GM18502 (cell line): ENCODE results near the gene CD37.
"Not testable (repeated sequence)": the region's sequence is repeated elsewhere in the genome, so short reads cannot be mapped to it uniquely, and the experiment has no call there.

Experiments used
- ATAC-seq: cut with Tn5 transposase; IDR thresholded peaks from one replicate; pipeline ENCODE4 v1.9.1; 2021; ENCODE audit warnings: mild to moderate bottlenecking; ENCODE audit not compliant: unreplicated experiment, poor library complexity

CD37 gene

GRCh38 chr19:49335071-49335783 is at the start of gene CD37:
Gene CD37 (plus strand): TSS chr19:49335406. CDS start chr19:49335541, 135 bp downstream.
- no peak for ATAC-seq

- no peak for ATAC-seq
Measured at GRCh38 chr19:49287141-49287770, 48.0 kb upstream of the CD37 start.

DNA sequence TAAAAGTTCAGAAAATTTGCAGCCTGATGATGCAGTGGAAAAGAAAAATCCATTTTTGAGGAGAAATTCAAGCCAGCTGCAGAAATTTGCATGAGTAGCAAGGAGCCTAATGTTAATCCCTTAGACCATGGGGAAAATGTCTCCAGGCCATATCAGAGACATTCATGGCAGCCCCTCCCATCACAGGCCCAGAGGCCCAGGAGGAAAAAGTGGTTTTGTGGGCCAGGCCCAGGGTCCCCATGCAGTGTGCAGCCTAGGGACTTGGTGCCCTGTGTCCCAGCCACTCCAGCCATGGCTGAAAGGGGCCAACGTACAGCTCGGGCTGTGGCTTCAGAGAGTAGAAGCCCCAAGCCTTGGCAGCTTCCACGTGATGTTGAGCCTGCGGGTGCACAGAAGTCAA is 47.0 kb upstream of the CD37 start:
- ATAC-seq, result not testable (repeated sequence)

DNA sequence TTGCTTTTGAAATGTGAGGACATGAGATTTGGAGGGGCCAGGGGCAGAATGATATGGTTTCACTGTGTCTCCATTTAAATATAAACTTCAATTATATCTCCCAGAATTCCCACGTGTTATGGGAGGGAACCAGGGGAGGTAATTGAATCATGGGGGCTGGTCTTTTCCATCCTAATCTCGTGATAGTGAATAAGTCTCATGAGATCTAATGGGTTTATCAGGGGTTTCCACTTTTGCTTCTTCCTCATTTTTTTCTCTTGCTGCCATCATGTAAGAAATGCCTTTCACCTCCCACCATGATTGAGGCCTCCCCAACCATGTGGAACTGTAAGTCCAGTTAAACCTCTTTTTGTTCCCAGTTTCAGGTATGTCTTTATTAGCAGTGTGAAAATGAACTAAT is 45.9 kb upstream of the CD37 start:
- ATAC-seq, result not testable (repeated sequence)

- ATAC-seq, result no peak
Measured at GRCh38 chr19:49290517-49290916, 44.7 kb upstream of the CD37 start.

DNA sequence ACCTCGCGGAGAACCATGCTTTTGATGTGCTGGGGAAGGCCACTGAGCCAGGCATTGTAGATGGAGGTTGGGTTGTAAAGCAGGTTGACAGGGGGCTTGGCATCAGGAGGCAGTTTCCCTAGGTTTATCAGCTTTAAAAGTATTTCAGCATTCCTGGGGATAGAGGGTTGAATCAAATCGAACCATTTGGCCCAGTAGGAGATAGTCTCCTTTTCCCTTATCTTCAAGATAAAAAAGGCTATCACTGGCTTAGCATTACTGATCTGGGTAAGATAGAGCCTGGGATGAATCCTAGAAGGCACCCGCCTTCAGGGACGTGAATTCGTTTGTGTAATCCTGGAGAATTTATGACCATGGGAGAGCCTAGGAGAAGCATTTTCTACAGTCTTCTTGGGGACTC is 40.8 kb upstream of the CD37 start:
- no peak for ATAC-seq

DNA sequence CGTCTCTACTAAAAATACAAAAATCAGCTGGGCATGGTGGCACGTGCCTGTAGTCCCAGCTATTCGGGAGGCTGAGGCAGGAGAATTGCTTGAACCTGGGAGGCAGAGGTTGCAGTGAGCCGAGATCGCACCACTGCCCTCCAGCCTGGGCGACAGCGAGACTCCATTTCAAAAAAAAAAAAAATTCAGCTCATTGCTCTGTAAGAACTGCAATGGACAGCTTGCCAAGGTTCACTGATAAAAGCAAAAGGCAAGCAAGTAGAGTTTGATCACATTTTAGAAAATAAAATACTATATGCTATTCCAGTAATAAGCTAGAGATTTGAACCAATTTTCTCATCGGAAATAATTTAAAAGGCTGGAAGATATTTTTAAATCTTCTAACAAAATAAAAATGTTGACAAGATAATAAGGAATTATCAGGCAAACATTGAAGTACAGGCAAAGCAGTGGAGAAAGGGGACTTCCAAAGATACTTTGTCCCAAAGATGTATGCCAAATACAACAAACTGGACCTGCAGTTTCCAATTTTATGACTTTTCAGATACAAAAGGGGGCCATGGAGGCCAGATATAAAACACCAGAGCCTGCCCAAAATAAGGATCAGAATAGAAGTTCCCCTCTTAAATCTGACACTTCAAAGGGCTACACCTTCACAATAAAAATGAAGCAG is 39.9 kb upstream of the CD37 start:
- no peak for ATAC-seq

GRCh38 chr19:49297403-49297802 is 37.8 kb upstream of the CD37 start:
- no peak for ATAC-seq

DNA sequence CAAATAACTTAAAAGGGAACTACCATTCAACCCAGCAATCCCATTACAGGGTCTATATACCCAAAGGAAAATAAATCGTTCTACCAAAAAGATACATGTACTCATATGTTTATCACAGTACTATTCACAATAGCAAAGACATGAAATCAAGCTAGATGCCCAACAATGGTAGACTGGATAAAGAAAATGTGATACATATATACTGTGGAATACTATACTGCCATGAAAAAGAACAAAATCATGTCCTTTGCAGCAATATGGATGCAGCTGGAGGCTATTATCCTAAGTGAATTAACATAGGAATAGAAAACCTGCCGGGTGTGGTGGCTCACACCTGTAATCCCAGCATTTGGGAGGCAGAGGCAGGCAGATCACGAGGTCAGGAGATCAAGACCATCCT is 36.6 kb upstream of the CD37 start:
- not testable (repeated sequence) for ATAC-seq

- ATAC-seq, result no peak
Measured at GRCh38 chr19:49301165-49301865, 33.9 kb upstream of the CD37 start.

DNA sequence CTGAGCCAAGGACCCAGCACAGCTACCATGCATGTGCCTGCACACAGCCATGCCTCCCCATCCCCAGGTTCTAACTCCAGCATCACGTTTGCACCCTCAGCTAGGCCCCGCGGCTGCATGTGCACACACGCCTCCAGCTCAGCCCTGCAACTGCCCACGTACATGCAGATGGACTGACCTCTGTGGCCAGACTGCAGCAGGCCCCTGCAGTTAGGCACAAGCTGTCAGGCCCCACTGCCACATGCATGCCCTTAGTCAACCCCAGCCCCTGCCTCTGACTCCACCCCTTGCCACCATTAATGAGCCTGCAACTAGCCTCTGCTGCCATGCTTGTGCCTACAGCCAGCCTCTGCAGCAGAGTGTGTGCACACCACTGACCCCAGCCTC is 33.3 kb upstream of the CD37 start:
- ATAC-seq, result no peak

GRCh38 chr19:49306734-49307133 is 28.5 kb upstream of the CD37 start:
- not testable (repeated sequence) for ATAC-seq

- ATAC-seq, result no peak
Measured at GRCh38 chr19:49309087-49309486, 26.1 kb upstream of the CD37 start.

- ATAC-seq, result no peak
Measured at GRCh38 chr19:49315111-49315510, 20.1 kb upstream of the CD37 start.

DNA sequence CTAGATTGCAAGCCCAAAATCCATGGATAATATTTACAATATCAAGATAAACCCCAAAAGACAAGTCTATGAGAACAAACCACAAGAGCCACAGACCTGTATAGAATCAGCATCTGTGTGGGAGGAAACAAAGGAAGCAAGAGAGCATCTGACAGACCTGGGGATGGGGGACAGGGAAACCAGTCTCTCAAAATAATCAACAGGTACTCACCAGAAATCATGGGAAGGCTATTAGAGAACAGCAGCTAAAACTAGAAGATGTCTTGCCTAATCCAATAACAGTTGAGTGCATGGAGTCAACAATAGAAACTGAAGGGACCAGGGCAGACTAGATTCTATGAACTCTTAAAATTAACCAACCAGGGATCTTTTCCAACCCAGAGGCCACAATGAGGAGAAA is 18.9 kb upstream of the CD37 start:
- no peak for ATAC-seq

DNA sequence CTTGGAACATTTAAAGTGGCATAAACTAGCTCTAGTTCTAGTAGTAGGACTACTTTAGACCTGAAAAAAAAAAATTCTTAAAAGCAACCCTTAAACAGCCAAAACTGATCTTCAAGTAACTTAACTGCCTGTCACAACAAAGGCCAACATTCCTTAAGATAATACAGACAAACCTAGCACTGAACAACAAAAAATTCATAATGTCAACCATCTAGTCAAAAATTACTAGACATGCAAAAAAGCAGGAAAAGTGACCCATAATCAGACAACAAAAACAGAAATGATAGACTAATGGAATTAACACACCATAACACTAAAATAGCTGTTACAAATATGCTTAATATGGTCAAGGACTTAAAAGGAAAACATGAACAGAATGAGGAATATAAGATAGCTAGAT is 16.9 kb upstream of the CD37 start:
- no peak for ATAC-seq

GRCh38 chr19:49324801-49325576 is 10.2 kb upstream of the CD37 start, which contains the start of gene SLC6A16:
Gene SLC6A16 (minus strand): TSS chr19:49325191. CDS start chr19:49311347, 13,844 bp downstream.
- no peak for ATAC-seq

- ATAC-seq, result not testable (repeated sequence)
Measured at GRCh38 chr19:49325756-49326155, 9.4 kb upstream of the CD37 start.

- ATAC-seq, result no peak
Measured at GRCh38 chr19:49326165-49326704, 9.0 kb upstream of the CD37 start.
